PFSK-1 (cell line): ENCODE data around the gene RANBP3.

Experiments used
- POLR2AphosphoS5 ChIP-seq: IDR thresholded peaks from 2 replicates; pipeline ENCODE4 v1.6.1; 2012; ENCODE audit warnings: low read depth, mild to moderate bottlenecking, control low read depth, low read length, moderate library complexity
- TF ChIP-seq, protein P1 (sequence below), 2 experiments: IDR thresholded peaks; 2 replicates each; pipeline versions ENCODE4 v1.6.1 to v1.8.0; 2011 to 2012; ENCODE audit warnings: low read depth in 2 of 2, low read length in 2 of 2, control low read depth in 1 of 2, inconsistent platforms in 1 of 2, mild to moderate bottlenecking in 1 of 2, moderate library complexity in 1 of 2; ENCODE audit not compliant: insufficient read depth in 1 of 2

DNA sequence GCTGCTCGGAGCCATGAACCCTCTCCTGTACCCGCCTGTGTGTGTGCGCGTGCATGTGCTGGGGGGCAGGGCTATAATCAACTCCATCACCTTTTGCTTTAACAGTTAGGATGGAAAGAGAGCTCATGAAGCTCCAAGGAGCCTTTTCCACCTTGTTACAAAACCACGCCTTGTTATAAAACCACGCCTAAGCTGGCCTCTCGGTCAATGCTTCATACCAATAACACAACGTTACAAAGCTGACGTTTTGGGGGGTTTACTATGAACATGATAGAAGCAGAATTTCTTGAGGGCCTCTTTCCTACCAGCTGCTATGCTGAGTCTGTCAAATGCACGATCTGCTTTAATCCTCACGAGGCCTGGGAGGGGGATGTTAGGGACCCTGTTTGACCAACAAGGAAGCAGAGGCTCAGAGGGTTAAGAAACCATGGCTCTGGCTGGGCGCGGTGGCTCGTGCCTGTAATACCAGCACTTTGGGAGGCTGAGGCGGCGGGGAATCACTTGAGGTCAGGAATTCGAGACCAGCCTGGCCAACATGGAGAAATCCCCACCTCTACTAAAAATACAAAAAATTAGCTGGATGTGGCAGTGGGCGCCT is 52.0 kb downstream of the RANBP3 start:
- no peak for TF ChIP-seq POLR2AphosphoS5
- TF ChIP-seq, protein P1, sequence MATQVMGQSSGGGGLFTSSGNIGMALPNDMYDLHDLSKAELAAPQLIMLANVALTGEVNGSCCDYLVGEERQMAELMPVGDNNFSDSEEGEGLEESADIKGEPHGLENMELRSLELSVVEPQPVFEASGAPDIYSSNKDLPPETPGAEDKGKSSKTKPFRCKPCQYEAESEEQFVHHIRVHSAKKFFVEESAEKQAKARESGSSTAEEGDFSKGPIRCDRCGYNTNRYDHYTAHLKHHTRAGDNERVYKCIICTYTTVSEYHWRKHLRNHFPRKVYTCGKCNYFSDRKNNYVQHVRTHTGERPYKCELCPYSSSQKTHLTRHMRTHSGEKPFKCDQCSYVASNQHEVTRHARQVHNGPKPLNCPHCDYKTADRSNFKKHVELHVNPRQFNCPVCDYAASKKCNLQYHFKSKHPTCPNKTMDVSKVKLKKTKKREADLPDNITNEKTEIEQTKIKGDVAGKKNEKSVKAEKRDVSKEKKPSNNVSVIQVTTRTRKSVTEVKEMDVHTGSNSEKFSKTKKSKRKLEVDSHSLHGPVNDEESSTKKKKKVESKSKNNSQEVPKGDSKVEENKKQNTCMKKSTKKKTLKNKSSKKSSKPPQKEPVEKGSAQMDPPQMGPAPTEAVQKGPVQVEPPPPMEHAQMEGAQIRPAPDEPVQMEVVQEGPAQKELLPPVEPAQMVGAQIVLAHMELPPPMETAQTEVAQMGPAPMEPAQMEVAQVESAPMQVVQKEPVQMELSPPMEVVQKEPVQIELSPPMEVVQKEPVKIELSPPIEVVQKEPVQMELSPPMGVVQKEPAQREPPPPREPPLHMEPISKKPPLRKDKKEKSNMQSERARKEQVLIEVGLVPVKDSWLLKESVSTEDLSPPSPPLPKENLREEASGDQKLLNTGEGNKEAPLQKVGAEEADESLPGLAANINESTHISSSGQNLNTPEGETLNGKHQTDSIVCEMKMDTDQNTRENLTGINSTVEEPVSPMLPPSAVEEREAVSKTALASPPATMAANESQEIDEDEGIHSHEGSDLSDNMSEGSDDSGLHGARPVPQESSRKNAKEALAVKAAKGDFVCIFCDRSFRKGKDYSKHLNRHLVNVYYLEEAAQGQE (IDR thresholded peaks at IDR 0.05; ENCODE audit: insufficient read depth in 1 of 2, low read depth in 2 of 2, low read length in 2 of 2) = no peak
